Measurements from ENCODE around the gene ANO2.

ANO2 gene

GRCh38 chr12:5737778-5738177, 207.3 kb downstream of the ANO2 start:
- WGBS (ENCODE audit: insufficient coverage, insufficient read length), result no CpG with 5 or more reads among the region's 3 CpGs
- Histone ChIP-seq H3K4me1 (ENCODE audit: control insufficient read depth, insufficient read depth, low read length) (no peaks in the 10 kb centered on the region), H3K27me3 (ENCODE audit: control insufficient read depth, insufficient read depth, low read length) (no peaks in the 10 kb centered on the region; the same call in 1 of the 2 replicates), H3K27ac (ENCODE audit: low read length) (no peak overlapping the region), H3K9me3 (ENCODE audit: control insufficient read depth, insufficient read depth, low read length) (no peaks in the 10 kb centered on the region), H3K36me3 (ENCODE audit: control insufficient read depth, insufficient read depth, low read length) (no peaks in the 10 kb centered on the region), H3K4me3 (ENCODE audit: low read length) (no peak overlapping the region)
- DNase-seq (ENCODE audit: low read depth, low spot score), result no peak

- H3K27ac ChIP-seq (ENCODE audit: low read length), result no peak overlapping the region
- no peaks in the 10 kb centered on the region for H3K9me3 ChIP-seq (ENCODE audit: control insufficient read depth, insufficient read depth, low read length)
- H3K4me3 ChIP-seq (ENCODE audit: low read length), result no peak overlapping the region
- no peaks in the 10 kb centered on the region for H3K4me1 ChIP-seq (ENCODE audit: control insufficient read depth, insufficient read depth, low read length)
- no peak for DNase-seq (ENCODE audit: low read depth, low spot score)
- H3K27me3 ChIP-seq (ENCODE audit: control insufficient read depth, insufficient read depth, low read length), result no peaks in the 10 kb centered on the region; the same call in 1 of the 2 replicates
- WGBS (ENCODE audit: insufficient coverage, insufficient read length), result no CpG with 5 or more reads among the region's 5 CpGs
- no peaks in the 10 kb centered on the region for H3K36me3 ChIP-seq (ENCODE audit: control insufficient read depth, insufficient read depth, low read length)
Measured at GRCh38 chr12:5736527-5736926, 208.5 kb downstream of the ANO2 start.

GRCh38 chr12:5736016-5736415, 209.0 kb downstream of the ANO2 start:
- no peaks in the 10 kb centered on the region for H3K4me1 ChIP-seq (ENCODE audit: control insufficient read depth, insufficient read depth, low read length)
- H3K27me3 ChIP-seq (ENCODE audit: control insufficient read depth, insufficient read depth, low read length), result no peaks in the 10 kb centered on the region; the same call in 1 of the 2 replicates
- no CpG with 5 or more reads among the region's 2 CpGs for WGBS (ENCODE audit: insufficient coverage, insufficient read length)
- no peak overlapping the region for H3K4me3 ChIP-seq (ENCODE audit: low read length)
- no peaks in the 10 kb centered on the region for H3K9me3 ChIP-seq (ENCODE audit: control insufficient read depth, insufficient read depth, low read length)
- no peak for DNase-seq (ENCODE audit: low read depth, low spot score)
- no peaks in the 10 kb centered on the region for H3K36me3 ChIP-seq (ENCODE audit: control insufficient read depth, insufficient read depth, low read length)
- no peak overlapping the region for H3K27ac ChIP-seq (ENCODE audit: low read length)

DNA sequence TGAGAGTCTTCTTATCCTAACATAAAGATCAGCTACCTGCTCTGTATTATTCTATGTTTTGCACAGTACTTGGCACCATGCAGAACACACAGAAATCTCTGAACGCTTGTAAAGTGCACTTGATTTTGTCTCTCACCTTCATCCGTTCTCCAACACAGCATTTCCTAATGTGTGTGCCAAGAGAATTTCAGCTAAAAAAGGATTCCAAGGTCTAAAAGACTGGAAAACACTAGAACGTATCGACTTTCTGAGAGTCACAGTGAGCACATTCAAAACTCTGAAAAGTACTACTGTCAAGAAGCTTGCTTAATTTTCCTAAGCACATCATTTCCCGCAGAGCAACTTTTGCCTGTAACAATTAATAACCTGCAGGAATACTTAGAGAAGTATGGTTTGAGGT, 211.1 kb downstream of the ANO2 start:
- no peak overlapping the region for H3K27ac ChIP-seq (ENCODE audit: low read length)
- no peaks in the 10 kb centered on the region for H3K36me3 ChIP-seq (ENCODE audit: control insufficient read depth, insufficient read depth, low read length)
- no peaks in the 10 kb centered on the region; the same call in 1 of the 2 replicates for H3K27me3 ChIP-seq (ENCODE audit: control insufficient read depth, insufficient read depth, low read length)
- no peak for DNase-seq (ENCODE audit: low read depth, low spot score)
- no peaks in the 10 kb centered on the region for H3K9me3 ChIP-seq (ENCODE audit: control insufficient read depth, insufficient read depth, low read length)
- no CpG with 5 or more reads among the region's 5 CpGs for WGBS (ENCODE audit: insufficient coverage, insufficient read length)
- H3K4me3 ChIP-seq (ENCODE audit: low read length), result no peak overlapping the region
- no peaks in the 10 kb centered on the region for H3K4me1 ChIP-seq (ENCODE audit: control insufficient read depth, insufficient read depth, low read length)

DNA sequence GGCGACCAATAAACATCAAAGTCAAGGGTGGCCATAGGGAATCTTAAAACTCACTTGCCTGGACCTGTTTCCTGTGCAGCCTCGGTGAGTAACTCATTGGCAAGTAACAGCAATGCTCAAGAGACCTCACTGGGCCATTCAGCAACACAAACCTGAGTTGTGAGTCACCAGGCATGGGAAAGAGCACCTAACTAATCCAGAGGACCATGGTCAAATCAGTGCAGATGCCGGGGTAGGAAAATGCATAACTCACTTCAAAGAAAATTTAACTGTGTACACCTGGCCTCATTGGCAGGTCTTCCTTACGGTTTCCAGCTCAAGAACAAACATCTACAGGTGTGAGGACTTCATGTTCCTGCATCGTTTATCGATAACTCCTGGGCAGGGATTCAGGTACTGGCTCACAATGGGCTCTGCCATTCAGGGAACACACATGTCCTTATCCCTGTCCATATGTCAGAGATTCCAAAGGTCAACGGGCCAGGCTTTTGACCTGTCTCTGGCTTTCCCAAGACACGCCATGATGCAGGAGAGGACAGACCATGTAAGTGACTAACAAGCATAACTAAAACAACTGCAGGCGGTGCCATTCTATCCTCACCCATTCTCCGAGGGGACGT, 211.8 kb downstream of the ANO2 start:
- WGBS (ENCODE audit: insufficient coverage, insufficient read length), result no CpG with 5 or more reads among the region's 11 CpGs
- Histone ChIP-seq H3K4me3 (ENCODE audit: low read length) (no peak overlapping the region), H3K4me1 (ENCODE audit: control insufficient read depth, insufficient read depth, low read length) (no peaks in the 10 kb centered on the region), H3K27me3 (ENCODE audit: control insufficient read depth, insufficient read depth, low read length) (no peaks in the 10 kb centered on the region; the same call in 1 of the 2 replicates), H3K27ac (ENCODE audit: low read length) (no peak overlapping the region), H3K9me3 (ENCODE audit: control insufficient read depth, insufficient read depth, low read length) (no peaks in the 10 kb centered on the region), H3K36me3 (ENCODE audit: control insufficient read depth, insufficient read depth, low read length) (no peaks in the 10 kb centered on the region)
- no peak for DNase-seq (ENCODE audit: low read depth, low spot score)

DNA sequence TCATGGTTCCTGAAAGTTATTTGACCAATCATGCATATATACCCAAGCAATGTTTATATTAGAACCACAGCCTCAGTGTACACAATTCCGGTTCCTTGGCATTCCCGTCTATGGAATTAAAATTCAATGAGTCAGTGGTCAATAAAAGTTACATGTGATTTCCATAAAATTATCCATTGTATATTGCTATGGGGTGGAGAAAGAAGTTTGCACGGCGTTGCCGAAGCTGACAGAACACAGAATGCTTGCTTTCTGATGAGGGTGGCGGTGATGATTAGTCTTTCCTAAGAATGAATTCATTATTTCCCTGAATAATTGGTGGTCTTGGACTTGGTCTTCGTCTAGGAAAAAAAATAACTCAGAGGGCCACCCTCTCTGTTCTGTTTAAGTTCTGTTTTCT, 214.1 kb downstream of the ANO2 start:
- Histone ChIP-seq H3K4me1 (ENCODE audit: control insufficient read depth, insufficient read depth, low read length) (no peaks in the 10 kb centered on the region), H3K9me3 (ENCODE audit: control insufficient read depth, insufficient read depth, low read length) (no peaks in the 10 kb centered on the region), H3K36me3 (ENCODE audit: control insufficient read depth, insufficient read depth, low read length) (no peaks in the 10 kb centered on the region), H3K27ac (ENCODE audit: low read length) (no peak overlapping the region), H3K4me3 (ENCODE audit: low read length) (no peak overlapping the region), H3K27me3 (ENCODE audit: control insufficient read depth, insufficient read depth, low read length) (no peaks in the 10 kb centered on the region)
- no CpG with 5 or more reads among the region's 7 CpGs for WGBS (ENCODE audit: insufficient coverage, insufficient read length)
- DNase-seq (ENCODE audit: low read depth, low spot score), result no peak

DNA sequence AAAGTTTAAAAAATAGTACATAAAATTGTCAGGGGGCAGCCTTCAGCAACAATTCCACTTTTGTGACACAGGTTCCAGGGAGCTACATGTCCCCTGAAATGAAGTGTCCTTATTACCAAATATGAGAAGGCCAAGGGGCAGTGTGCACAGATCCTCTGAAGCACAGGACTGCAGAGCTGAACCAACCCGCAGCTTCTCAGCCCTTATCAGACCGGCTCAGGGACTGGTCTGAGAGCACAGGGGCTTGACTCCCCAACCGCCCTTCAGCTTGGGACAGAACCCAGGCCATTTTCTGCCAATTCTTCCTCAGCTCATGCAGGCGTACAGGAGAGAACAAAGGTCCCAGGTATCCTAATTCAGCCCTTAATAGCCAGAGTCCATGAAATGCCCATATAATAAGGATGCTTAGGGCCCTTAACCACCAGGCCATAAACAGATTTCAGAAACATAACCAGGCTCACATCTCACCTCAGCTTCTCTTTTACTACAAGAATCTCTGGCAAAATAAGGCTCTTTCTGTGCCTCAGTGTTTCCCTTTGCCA, 221.3 kb downstream of the ANO2 start:
- no peak overlapping the region for H3K27ac ChIP-seq (ENCODE audit: low read length)
- H3K4me3 ChIP-seq (ENCODE audit: low read length), result no peak overlapping the region
- whole genome bisulfite sequencing (ENCODE audit: insufficient coverage, insufficient read length), result no CpG with 5 or more reads among the region's 4 CpGs
- H3K27me3 ChIP-seq (ENCODE audit: control insufficient read depth, insufficient read depth, low read length), result no peaks in the 10 kb centered on the region
- DNase-seq (ENCODE audit: low read depth, low spot score), result no peak
- no peaks in the 10 kb centered on the region for H3K36me3 ChIP-seq (ENCODE audit: control insufficient read depth, insufficient read depth, low read length)
- H3K9me3 ChIP-seq (ENCODE audit: control insufficient read depth, insufficient read depth, low read length), result no peaks in the 10 kb centered on the region
- no peaks in the 10 kb centered on the region for H3K4me1 ChIP-seq (ENCODE audit: control insufficient read depth, insufficient read depth, low read length)

DNA sequence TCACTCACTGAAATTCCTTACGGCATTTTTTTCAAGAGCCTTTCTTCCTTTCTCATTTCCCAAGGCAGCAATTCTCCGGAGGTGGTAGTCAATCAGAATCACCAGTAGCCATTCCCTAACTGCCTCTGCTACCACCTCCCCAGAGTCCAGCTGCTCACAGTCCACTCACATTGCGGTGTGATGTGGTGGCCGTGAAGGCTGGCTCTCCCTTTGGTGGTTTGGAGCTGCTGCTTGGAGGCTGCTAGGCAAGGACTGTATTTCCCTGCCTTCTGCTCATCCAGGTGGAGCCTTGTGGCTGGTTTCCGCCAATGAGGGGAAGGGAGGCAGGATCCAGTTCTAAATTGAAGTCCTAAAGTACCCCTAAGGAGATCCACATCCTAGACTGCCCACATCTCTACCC, 222.0 kb downstream of the ANO2 start:
- no peaks in the 10 kb centered on the region for H3K9me3 ChIP-seq (ENCODE audit: control insufficient read depth, insufficient read depth, low read length)
- H3K36me3 ChIP-seq (ENCODE audit: control insufficient read depth, insufficient read depth, low read length), result no peaks in the 10 kb centered on the region
- H3K4me3 ChIP-seq (ENCODE audit: low read length), result no peak overlapping the region
- WGBS (ENCODE audit: insufficient coverage, insufficient read length), result no CpG with 5 or more reads among the region's 5 CpGs
- no peak for DNase-seq (ENCODE audit: low read depth, low spot score)
- H3K27me3 ChIP-seq (ENCODE audit: control insufficient read depth, insufficient read depth, low read length), result no peaks in the 10 kb centered on the region
- no peaks in the 10 kb centered on the region for H3K4me1 ChIP-seq (ENCODE audit: control insufficient read depth, insufficient read depth, low read length)
- no peak overlapping the region for H3K27ac ChIP-seq (ENCODE audit: low read length)

GRCh38 chr12:5720381-5721005, 224.6 kb downstream of the ANO2 start:
- H3K4me3 ChIP-seq (ENCODE audit: low read length), result no peak overlapping the region
- H3K4me1 ChIP-seq (ENCODE audit: control insufficient read depth, insufficient read depth, low read length), result no peaks in the 10 kb centered on the region
- WGBS (ENCODE audit: insufficient coverage, insufficient read length), result no CpG with 5 or more reads among the region's 7 CpGs
- no peaks in the 10 kb centered on the region for H3K27me3 ChIP-seq (ENCODE audit: control insufficient read depth, insufficient read depth, low read length)
- DNase-seq (ENCODE audit: low read depth, low spot score), result no peak
- no peaks in the 10 kb centered on the region for H3K36me3 ChIP-seq (ENCODE audit: control insufficient read depth, insufficient read depth, low read length)
- no peaks in the 10 kb centered on the region for H3K9me3 ChIP-seq (ENCODE audit: control insufficient read depth, insufficient read depth, low read length)
- no peak overlapping the region for H3K27ac ChIP-seq (ENCODE audit: low read length)

DNA sequence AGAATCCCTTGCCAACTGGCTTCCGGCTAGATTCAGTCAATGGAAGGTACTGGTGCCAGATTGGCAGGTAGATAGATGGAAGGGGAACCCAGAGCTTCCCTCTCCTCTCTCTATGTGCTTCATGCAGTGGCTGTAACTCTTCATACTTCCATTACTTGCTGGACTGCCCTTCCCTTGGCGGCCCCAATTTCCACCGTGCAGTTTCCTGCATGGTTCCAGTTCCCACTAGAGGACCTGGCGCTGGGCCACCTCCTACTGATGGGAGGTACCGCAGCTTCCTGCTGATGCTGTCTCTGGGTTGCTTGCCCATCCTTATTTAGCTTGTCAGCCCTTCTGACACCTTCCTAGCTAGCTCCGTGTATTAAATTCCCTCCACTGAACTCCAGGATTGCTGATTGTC, 226.4 kb downstream of the ANO2 start:
- no peaks in the 10 kb centered on the region for H3K36me3 ChIP-seq (ENCODE audit: control insufficient read depth, insufficient read depth, low read length)
- no peaks in the 10 kb centered on the region for H3K27me3 ChIP-seq (ENCODE audit: control insufficient read depth, insufficient read depth, low read length)
- no CpG with 5 or more reads among the region's 6 CpGs for WGBS (ENCODE audit: insufficient coverage, insufficient read length)
- no peaks in the 10 kb centered on the region for H3K9me3 ChIP-seq (ENCODE audit: control insufficient read depth, insufficient read depth, low read length)
- no peaks in the 10 kb centered on the region for H3K4me1 ChIP-seq (ENCODE audit: control insufficient read depth, insufficient read depth, low read length)
- no peak overlapping the region for H3K27ac ChIP-seq (ENCODE audit: low read length)
- no peak overlapping the region for H3K4me3 ChIP-seq (ENCODE audit: low read length)
- DNase-seq (ENCODE audit: low read depth, low spot score), result no peak

DNA sequence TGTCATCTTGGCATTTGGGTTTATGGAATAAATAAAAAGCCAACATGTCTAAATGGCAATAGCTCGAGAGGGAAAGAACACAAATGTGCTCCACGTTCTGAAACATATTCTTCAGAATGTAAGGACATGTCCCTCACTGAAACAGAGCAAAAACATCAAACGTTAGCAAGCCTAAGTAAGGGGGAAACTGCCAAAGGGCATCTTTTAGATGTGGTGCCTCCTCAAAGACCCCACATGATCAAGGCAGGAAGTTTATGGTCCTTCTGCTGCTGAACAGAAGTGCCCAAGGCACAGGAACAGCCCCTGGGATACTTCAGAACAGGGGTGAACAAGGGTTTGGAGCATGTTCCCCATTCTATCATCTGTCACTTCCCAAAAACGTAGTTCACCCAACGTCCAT, 227.0 kb downstream of the ANO2 start:
- no peak for DNase-seq (ENCODE audit: low read depth, low spot score)
- Histone ChIP-seq H3K9me3 (ENCODE audit: control insufficient read depth, insufficient read depth, low read length) (no peaks in the 10 kb centered on the region), H3K36me3 (ENCODE audit: control insufficient read depth, insufficient read depth, low read length) (no peaks in the 10 kb centered on the region), H3K27me3 (ENCODE audit: control insufficient read depth, insufficient read depth, low read length) (no peaks in the 10 kb centered on the region), H3K4me1 (ENCODE audit: control insufficient read depth, insufficient read depth, low read length) (no peaks in the 10 kb centered on the region), H3K4me3 (ENCODE audit: low read length) (no peak overlapping the region), H3K27ac (ENCODE audit: low read length) (no peak overlapping the region)
- WGBS (ENCODE audit: insufficient coverage, insufficient read length), result no CpG with 5 or more reads among the region's 5 CpGs
